GM18868 (cell line): Measurements from ENCODE around the gene CPXM1.
"Not testable (repeated sequence)": the region's sequence is repeated elsewhere in the genome, so short reads cannot be mapped to it uniquely, and the experiment has no call there.

Source experiments
- ATAC-seq: cut with Tn5 transposase; IDR thresholded peaks from one replicate; pipeline ENCODE4 v1.9.1; 2021; ENCODE audit warnings: mild to moderate bottlenecking, moderate library complexity; ENCODE audit not compliant: unreplicated experiment

Gene CPXM1

GRCh38 chr20:2770091-2770490, 30.3 kb downstream of the CPXM1 start:
- ATAC-seq: not testable (repeated sequence)

DNA sequence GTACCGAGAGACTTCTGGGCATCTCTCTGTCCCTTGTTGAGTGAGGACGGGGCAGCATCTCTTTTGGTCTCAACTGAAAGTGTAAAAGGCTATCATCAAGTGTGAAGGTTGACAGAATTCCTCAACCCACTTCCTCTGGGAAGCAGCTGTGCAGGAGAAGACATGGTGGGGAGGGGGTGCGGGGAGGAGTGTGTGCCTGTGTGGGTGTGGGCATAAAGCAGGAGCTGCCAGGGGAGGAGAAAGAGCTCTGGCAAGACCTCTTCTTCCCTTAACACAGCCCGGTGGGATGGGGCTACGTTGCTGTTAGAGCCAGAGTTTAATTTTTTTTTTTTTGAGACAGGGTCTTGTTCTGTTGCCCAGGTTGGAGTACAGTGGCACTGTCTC, 31.8 kb downstream of the CPXM1 start:
- no peak for ATAC-seq

DNA sequence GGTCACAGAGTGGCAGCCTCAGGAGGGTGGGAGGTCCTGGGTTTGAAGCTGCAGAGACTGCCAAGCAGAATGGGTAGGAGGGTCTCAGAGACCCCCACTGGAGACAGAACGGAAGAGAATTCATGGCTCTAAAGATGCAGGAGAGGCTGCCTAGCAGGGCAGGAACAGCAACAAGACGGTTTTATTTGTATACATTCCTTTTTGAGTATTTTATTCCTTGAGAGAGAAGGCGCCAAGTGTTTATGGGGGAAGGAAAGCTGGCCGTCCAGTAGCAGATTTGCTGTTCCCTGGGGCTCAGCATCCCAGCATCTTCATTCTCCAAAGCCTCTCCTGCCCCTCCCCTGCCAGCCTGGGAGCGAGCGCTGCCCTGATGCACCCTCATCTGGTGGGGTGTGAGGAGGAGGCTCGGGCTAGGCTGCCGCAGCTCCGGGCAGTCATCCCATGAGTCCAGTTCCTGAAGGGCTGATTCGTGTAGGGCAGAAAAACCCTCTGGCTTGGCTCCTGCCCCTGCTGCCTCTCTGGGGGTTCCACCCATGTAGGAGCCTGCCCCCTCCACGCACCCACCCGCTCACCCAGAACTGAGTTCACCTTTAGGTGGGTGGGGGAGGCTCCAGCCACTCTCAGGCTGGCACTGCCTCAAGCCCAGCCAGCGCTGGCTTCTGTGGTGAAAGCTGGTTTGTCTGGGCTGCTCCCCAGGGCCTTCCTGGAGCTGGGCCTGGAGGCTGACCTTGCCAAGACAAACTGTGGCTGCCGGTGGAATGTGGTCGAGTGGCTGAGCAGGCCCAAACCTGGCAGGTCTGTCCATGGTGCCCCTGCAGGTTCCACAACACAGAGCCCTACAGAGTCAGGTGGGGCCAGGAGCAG, 32.4 kb downstream of the CPXM1 start:
- no peak for ATAC-seq

DNA sequence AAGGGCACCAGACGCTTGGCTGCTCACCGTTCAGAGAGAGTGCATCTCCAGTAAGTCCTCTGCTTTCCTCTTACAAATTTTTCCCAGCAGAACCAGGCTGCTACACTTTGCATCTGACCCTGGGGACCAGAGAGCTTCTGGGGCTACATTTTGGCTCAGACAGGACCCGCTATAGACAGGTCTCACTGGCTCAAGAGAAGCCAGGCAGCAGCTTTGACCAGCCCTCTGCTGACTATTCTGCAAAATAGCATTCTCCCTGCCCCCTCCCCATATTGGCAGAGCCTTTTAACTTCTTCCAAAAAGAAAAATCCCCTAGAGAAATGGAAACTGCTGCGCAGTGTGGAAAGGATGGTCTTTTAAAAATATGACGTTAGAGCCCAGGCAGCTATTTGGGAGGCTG, 37.2 kb downstream of the CPXM1 start:
- ATAC-seq: no peak

- no peak for ATAC-seq
Measured at GRCh38 chr20:2762578-2763131, 37.8 kb downstream of the CPXM1 start.

DNA sequence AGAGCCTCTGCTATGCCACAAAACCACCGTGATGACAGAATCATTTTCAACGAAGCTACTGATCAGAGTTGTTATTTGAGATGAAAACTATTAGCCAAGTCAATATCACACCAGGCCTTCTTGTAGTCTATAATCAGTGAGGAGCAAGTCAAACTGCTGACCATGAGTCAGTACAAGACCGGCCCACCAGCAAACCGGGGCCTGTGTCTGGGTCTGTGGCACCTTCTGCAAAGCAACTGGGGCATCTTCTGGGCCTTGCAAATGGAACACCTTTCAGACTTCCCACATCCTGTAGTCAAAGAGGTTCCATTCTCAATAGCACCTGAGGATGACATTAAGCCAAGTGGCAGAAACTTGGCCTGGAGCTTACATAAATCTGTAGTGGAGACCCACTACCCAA, 38.5 kb downstream of the CPXM1 start:
- no peak for ATAC-seq

DNA sequence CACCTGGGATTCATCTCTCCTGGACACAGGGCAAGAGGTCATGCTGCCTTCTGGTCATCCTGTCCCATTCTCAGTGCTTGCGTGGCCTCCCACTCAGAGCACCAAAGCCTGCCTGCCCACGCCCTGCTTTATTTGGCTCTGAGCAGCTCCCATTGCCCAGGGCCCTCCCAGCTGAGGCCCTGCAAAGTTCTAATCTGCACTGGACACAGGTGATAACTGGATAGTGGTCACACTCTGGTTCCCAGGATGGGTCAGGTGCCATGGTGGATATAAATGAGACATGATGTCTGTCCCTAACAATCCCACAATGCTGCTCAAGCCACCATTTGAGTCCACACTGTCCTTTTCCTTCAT, 39.5 kb downstream of the CPXM1 start:
- no peak for ATAC-seq

DNA sequence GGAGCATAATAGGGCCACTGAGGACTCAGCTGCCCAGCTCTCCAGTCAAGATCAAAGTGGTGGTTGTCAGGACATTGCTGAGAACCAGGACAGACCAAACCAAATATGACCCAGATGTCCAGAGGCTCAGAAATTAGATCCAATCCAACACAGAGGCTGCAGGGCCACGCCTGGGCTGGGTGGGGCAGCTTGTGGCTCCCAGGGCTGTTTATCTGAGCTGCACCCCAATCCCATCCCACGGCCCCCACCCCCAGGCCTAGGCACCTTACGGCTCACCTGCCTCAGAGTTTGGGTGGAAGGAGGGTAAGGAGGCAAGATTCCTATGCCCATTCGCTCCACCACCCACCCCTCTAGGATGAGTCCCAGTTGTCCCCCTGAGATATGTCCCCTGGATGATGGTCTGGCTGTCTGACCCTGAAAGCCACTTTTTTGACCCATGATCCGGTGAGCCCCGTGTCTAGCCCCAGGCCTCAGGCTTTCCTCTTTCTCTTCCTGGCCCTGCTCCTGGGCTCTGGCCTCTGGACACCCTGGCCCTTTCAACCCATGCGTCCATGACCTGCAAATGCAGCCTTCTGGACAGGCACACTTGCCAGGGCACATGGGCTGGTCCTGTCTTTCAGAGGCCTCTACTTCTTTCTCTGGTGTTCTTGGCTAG, 40.0 kb downstream of the CPXM1 start:
- ATAC-seq: no peak

GRCh38 chr20:2759603-2760296, 40.7 kb downstream of the CPXM1 start:
- no peak for ATAC-seq

DNA sequence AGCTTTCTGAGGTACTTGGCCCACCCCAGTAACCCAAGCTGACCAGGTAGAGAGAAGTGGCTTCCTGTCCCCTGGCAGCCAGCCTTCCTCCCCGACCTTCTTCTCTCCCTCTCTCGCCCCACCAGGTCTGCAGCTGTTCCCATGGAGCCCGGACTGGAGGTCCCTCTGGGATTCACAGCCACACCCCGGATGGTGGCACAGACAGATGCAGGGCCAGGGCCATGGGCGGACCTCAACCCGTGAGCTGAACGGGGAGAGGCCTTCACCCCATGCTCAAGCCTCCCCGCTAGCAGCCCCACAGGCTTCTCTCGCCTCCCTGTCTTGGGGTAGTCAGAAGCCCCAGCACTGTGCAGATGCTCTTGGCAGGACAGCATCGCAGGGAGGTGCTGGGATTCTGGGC, 41.3 kb downstream of the CPXM1 start:
- ATAC-seq: no peak

DNA sequence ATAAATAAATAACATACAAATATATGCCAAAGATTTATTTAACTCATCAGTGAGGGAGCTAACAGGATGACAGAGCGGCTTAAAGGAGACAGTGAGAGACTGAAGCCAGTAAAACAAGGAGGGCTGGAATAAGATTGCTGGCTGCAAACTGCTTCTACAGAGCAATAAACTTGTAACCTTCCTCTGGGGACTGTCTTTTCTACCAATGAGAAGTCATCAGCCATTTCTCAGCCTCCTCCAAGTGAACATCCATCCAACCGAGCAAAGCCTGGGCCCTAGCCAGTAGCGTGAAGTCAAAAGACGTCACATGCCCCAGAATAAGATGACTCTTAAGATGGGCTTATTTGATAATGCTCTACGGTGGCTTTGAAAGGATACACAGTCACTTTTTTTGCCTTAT, 42.5 kb downstream of the CPXM1 start:
- ATAC-seq: no peak

DNA sequence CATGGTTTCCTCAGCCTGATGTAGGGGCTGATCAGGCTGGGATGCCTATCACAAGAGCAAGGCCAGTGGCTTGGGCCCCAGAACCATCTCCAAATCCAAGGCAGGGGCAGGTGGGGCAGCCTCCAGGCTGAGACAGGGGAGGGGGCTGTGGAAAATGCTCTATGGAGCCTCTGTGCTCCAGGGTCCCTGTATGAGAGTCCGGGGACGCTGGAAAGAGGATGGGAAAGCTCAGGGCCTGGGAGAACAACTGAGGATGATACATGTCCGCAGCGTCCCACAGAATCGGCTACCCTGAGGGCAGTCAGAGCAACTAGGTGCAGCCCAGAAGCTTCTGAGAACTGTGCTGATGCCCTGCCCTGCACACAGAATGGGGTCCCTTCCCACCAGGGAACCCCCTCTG, 43.4 kb downstream of the CPXM1 start:
- ATAC-seq: no peak

DNA sequence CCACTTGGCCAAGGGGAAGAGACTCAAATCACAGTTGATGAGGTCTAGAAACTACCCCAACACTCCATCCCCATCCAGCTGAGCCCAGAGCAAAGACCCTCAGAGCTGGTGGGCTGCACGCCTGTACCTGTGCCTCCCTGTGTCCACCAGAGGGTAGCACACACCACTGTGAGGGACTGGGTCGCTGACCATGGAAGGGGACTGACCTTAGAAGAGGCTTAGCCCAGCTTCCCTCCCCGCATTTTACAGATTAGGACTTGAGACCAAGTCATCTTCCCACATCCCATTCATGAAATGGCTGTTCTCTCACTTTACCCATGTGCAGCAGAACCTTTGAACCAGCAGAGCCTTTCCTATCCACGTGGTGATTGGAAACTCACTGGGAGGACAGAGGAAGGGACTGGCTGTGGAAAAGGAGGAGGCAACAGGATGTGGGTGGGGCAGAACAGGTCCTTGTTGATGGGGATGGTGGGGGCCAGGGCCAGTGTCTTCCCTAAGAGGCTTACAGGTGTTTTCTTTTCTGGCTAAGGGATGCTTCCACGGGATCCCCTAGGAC, 44.3 kb downstream of the CPXM1 start:
- no peak for ATAC-seq

- ATAC-seq: no peak
Measured at GRCh38 chr20:2755451-2756055, 44.9 kb downstream of the CPXM1 start.

DNA sequence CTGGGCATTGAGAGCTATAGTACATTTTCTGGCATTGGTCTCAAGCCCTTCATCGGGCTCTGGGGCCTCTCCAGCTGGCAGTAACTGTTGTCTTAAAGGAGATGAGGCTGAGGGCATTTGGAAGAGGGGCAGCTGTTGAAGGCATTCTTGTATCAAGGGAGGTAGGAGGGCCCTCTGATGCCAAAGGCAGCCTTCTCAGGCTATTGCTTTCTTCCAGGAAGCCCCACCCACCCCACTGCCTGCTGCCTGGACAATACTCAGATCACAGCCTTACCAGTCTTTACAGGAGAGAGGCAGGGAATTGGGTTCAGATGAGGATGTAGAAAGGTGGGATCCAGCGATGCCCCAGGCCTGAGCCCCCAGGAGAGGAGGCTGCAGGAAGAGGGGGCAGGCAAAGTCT, 46.0 kb downstream of the CPXM1 start:
- ATAC-seq: no peak

GRCh38 chr20:2753461-2754040, 46.9 kb downstream of the CPXM1 start:
- ATAC-seq: no peak

DNA sequence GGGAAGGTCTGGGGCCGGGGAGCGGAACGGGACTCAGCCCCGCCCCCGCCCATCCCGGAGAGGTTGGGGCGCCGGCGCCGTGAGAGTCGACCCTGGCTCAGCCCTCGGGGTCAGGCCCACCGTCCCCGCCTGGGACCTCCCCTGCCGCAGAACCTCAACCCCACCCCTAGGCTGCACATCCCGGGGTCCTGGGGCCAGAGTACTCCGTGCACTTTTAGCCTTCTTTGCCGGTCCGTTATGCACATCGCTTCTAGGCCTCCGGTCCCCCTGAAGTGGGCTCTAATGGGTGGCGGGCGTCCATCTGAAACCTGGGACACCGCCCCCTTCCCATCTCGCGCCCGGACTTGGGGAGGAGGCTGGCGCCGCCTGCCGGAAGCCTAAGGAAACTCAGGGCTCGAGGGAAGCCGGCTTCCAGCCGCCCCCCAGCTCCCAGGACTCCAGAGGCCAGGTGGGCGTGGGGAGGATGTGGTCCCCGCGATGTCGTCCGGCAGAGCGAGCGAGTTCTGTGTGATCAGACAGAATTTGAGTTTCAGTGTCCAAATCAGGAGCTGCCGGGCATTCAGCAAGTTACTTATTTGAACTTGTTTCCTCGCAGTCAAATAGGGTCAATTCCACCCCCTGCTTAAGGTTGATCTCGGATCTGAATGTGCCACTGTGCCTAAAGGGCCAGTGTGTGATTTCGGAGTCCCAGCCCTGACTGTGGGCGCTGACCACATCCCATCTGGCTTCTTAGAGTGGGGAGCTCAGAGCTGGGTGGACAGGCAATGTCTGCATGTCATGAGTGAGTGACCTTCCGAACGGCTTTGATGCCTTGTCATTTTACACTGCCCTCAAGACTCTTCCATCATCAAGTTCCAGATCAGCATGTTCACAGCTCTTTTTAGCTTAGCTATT, 47.6 kb downstream of the CPXM1 start:
- no peak for ATAC-seq

DNA sequence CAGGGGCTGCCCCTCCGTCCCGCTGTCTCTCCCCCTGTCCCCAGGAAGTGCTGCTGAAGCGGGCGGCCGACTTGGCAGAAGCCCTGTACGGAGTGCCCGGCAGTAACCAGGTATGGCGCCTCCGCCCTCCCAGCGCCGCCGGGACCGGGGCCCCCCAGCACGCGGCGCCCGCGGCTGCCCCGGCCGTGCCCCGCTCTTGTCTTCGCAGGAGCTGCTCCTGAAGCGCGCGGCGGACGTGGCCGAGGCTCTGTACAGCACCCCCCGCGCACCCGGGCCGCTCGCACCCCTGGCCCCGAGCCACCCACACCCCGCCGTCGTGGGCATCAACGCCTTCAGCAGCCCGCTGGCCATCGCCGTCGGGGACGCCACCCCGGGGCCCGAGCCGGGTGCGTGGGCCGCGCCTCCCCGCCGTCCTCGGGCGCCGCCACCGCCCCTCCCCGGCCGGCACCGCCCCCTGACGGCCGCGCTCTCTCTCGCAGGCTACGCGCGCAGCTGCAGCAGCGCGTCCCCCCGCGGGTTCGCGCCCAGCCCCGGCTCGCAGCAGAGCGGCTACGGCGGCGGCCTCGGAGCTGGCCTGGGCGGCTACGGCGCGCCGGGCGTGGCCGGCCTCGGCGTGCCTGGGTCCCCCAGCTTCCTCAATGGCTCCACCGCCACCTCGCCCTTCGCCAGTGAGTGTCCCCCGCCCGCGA, 48.4 kb downstream of the CPXM1 start:
- no peak for ATAC-seq

GRCh38 chr20:2751347-2751877, 49.0 kb downstream of the CPXM1 start:
- no peak for ATAC-seq
